GM10266 (cell line): Measurements from ENCODE around the gene L1CAM.

ENCODE experiments used
- DNase-seq: peaks from one replicate; pipeline ENCODE4 v3.0.0; 2012; ENCODE audit errors: extremely low spot score
- TF ChIP-seq, protein P1 (sequence below): IDR thresholded peaks from 2 replicates; pipeline ENCODE4 v1.5.1; 2012; ENCODE audit warnings: mild to moderate bottlenecking, low read depth; ENCODE audit not compliant: control insufficient read depth, insufficient read depth; ENCODE audit errors: missing control alignments

L1CAM gene

DNA sequence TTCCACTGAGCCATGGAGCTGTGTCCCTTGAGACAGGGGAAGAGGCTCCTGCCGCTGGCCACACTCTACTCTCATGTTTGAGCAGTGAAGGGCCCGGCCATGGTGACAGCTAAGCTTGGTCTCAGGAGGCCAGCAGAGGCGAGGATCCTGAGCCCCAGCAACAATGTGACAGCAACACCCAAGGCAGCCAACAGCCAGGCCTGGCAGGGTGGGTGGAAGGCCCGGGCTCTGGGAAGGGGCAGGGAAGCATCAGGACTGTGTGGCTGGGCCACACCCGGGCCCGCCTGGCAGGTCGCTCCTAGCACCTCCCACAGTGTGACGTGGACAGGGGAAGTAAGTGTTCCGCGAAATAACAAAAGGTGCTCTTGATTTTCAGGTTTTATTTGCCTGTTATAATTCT lies 24.8 kb downstream of the L1CAM start:
- DNase-seq, result no peak
- TF ChIP-seq, protein P1, sequence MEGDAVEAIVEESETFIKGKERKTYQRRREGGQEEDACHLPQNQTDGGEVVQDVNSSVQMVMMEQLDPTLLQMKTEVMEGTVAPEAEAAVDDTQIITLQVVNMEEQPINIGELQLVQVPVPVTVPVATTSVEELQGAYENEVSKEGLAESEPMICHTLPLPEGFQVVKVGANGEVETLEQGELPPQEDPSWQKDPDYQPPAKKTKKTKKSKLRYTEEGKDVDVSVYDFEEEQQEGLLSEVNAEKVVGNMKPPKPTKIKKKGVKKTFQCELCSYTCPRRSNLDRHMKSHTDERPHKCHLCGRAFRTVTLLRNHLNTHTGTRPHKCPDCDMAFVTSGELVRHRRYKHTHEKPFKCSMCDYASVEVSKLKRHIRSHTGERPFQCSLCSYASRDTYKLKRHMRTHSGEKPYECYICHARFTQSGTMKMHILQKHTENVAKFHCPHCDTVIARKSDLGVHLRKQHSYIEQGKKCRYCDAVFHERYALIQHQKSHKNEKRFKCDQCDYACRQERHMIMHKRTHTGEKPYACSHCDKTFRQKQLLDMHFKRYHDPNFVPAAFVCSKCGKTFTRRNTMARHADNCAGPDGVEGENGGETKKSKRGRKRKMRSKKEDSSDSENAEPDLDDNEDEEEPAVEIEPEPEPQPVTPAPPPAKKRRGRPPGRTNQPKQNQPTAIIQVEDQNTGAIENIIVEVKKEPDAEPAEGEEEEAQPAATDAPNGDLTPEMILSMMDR, result no peak

DNA sequence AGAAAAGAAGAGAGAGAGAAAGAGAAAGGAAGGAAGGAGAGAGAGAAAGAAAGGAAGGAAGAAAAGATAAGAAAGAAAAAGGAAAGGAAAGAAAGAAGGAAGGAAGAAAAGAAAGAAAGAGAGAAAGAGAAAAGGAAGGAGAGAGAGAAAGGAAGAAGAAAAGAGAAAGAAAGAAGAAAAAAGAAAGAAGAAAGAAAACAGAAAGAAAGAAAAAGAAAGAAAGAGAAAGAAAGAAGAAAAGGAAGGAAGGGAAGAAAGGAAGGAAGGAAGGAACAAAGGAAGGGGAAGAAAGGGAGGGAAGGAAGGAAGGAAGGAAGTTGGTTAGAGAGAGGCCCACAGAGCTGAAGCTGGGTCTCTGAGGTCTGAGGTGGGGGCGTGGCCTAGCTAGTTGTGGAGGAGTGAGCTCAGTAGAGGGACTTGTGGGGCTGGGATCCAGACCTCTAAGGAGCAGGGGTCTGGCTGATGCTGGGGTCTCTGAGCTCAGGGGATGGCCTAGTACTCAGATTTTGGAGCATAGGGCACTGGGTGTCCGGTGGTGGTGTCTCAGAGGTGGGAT lies 28.5 kb downstream of the L1CAM start:
- no peak for DNase-seq
- TF ChIP-seq, protein P1, result no peak

DNA sequence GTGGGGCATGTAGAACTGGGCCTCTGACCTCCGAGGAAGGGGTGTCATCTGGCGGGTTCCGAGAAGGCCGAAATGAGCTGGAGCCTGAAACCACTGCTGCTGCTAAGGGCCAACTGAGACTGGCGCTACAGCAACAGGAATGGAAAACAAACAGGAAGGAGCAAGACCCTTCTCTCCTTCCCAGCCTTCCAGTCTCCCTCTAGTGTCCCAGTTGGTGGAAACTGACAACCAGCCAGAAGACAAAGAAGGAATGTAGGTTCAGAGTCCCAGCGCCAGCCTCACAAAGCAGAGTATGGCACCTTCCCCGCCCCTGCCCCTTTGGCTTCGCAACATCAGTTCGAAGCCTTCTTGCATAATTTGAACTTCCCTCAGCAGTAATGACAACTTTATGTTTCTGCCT lies 31.3 kb downstream of the L1CAM start:
- TF ChIP-seq, protein P1, result no peak
- DNase-seq, result no peak

DNA sequence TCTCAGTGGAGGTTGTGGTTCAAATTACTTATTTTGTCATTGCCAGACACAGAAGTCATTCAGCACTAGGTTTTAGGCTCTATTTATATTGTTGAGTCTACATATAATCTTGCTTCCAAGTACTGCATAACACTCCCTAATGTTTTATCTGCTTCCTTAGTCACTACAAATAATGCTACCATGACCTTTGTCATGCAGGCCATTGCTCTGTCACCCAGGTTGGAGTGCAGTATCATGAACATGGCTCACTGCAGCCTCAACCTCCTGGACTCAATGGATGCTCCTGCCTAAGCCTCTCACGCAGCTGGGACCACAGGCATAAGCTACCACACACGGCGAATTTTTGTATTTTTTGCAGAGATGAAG lies 32.1 kb downstream of the L1CAM start:
- no peak for DNase-seq
- TF ChIP-seq, protein P1, result no peak

DNA sequence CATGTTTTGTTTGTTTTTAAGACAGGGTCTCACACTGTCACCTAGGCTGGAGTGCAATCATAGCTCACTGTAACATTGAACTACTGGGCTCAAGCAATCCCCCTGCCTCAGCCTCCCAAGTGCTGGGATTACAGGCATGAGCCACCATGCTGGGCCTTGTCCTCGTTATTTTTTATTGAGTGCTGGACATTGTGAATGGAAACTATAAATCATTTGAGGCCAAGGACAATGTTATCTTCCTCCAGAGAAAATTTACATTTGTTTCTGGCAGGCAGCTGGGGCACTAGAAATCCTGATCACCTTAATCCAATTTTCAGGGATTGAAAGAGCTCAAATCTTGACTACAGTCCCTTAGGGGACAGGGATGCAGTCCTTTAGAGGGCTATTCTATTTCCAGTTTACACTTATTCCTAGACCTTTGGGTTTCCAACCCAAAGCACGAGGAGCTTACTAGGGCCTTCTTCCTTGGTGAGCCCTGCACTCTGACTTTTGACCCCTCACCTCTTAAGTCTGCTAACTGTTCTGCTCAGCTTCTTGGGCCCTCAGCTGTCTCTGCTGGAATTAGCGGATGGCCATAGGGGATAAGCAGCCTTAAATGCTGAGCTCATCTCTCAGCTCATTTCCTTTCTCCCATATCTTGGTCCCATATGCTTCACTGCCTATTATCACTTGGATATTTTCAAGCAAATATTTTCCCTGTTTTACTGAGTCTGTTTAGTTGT lies 32.6 kb downstream of the L1CAM start:
- TF ChIP-seq, protein P1, result no peak
- no peak for DNase-seq

DNA sequence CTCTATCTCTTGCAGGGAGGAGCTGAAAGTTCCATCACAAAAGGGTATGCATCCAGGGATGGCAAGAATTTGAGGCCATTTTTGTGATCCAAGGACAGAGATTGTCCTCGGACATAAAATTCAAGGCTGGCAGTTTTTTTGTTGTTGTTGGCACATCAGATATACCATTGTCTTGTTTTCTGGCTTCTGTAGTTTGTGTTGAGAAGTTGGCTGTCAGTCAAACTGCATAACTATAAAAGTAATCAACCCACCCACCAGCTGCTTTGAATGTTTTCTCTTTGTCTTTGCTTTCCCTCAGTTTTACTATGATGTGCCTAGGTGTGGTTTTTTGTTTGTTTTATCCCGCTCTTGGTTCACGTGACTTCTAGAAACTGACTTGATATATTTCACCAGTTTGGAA lies 34.0 kb downstream of the L1CAM start:
- TF ChIP-seq, protein P1, result no peak
- no peak for DNase-seq

DNA sequence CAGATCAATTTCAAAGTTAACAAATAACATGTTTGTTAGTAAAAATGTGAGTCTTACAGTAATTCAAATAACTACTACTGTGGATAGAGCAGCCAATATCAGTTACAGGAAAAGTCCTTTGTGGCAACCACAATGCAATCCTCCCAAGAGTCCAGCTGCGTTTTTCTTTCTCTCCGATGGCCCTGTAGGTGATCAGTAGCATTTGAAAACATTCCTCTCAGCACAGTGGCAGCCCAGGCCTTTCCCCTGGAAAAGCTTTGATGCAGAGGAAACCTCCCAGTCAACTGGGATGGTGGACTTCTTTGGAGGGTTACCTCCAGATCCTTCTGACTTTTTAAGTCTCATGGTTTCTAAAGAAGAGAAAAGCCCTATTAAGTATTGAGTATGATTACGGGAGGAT lies 37.6 kb downstream of the L1CAM start:
- TF ChIP-seq, protein P1, result no peak
- DNase-seq, result no peak
